Activated T-cell treated with anti-CD3 and anti-CD28 coated beads, Interleukin-2, amount 50 U/mL, for 4 hours (primary cell): ENCODE data around the gene SNX20. TPM values are rescaled to one million over a fixed set of nuclear protein-coding genes. Genes with fewer than 3 reads are reported as not detected.

Experiments
- ATAC-seq, 2 donors: fragments of 200-7000 bp; cut with Tn5 transposase; one replicate each; pipeline ENCODE4 v1.10.0; 2021
- DNase-seq: peaks from one replicate; pipeline ENCODE4 v3.0.0-alpha.2; 2020
- H3K27me3 Mint-ChIP-seq: one replicate; pipeline ENCODE4 v1.8.0; 2021; ENCODE audit warnings: low read depth, mixed read lengths
- H3K36me3 Mint-ChIP-seq: one replicate; pipeline ENCODE4 v1.8.0; 2022; ENCODE audit warnings: mixed read lengths; ENCODE audit not compliant: insufficient read depth
- H3K4me1 Mint-ChIP-seq: one replicate; pipeline ENCODE4 v1.8.0; 2021; ENCODE audit warnings: low read depth, mixed read lengths
- H3K4me3 Mint-ChIP-seq: one replicate; pipeline ENCODE4 v1.8.0; 2021; ENCODE audit warnings: mild to moderate bottlenecking, moderate library complexity, mixed read lengths
- H3K9me3 Mint-ChIP-seq: one replicate; pipeline ENCODE4 v1.8.0; 2021; ENCODE audit warnings: mixed read lengths
- total RNA-seq, 3 donors: library from RNA; stranded (reverse); gene quantifications; one replicate each; pipeline ENCODE4 v1.2.1, GENCODE V29; 2021

The SNX20 gene
- total RNA-seq, 3 donors from 2014 or later, result 16.3 to 25.7 (median 16.6) TPM

GRCh38 chr16:50622029-50622428, 59.1 kb downstream of the SNX20 start:
- no peak for DNase-seq
- H3K27me3 Mint-ChIP-seq, result no peaks in the 10 kb centered on the region
- ATAC-seq, result no peak

More at GRCh38 chr16:50622029-50622428, 59.1 kb downstream of the SNX20 start:
- no peak overlapping the region for H3K4me3 Mint-ChIP-seq
- H3K36me3 Mint-ChIP-seq, result no peaks in the 10 kb centered on the region
- peaks cover 30% of the 10 kb centered on the region for H3K4me1 Mint-ChIP-seq
- no peaks in the 10 kb centered on the region for H3K9me3 Mint-ChIP-seq

Other genes starting within 250 kb of the SNX20 start
- gene NKD1, start 132.9 kb downstream of the SNX20 start, total RNA-seq, result 1 to 10 TPM; 1.2 to 2.8 (median 1.6) TPM
- 1 to 10 TPM; 2.9 to 6.2 (median 3.9) TPM for gene NOD2, start 12.3 kb upstream of the SNX20 start, total RNA-seq
- gene CYLD, start 60.8 kb upstream of the SNX20 start, total RNA-seq, result 100 to 1,000 TPM in 1 of 3 donors, 10 to 100 TPM in 2; 84.5 to 133 (median 88.4) TPM